GM12892 (cell line): ENCODE results near the gene RXRG.
"Not testable (repeated sequence)": the region's sequence is repeated elsewhere in the genome, so short reads cannot be mapped to it uniquely, and the experiment has no call there.

Source experiments
- POLR2A ChIP-seq: IDR thresholded peaks from 2 replicates; pipeline ENCODE4 v1.6.1; 2011; ENCODE audit warnings: low read depth, low read length, control low read depth
- POLR2AphosphoS5 ChIP-seq: IDR thresholded peaks from 2 replicates; pipeline ENCODE4 v1.6.1; 2011; ENCODE audit warnings: low read depth, low read length, control low read depth
- TAF1 ChIP-seq: IDR thresholded peaks from 2 replicates; pipeline ENCODE4 v1.6.1; 2011; ENCODE audit warnings: low read depth, mild to moderate bottlenecking, control low read depth, low read length, borderline replicate concordance

DNA sequence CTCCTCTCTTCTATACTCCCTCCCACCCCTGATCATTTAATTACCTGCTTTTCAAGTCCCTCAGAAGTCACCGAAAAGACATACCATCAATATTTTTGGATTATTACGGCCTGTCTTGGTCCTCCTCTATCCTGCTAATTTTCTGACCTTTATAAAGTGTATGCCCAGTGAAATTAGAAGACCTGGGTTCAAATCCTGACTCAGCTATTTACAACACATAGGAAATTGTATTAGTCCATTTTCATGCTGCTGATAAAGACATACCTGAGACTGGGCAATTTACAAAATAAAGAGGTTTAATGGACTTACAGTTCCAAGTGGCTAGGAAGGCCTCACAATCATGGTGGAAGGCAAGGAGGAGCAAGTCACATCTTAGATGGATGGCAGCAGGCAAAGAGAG, 14.8 kb upstream of the RXRG start:
- not testable (repeated sequence) for TF ChIP-seq TAF1, POLR2A, POLR2AphosphoS5
